Activated CD8-positive, alpha-beta memory T cell treated with anti-CD3 and anti-CD28 coated beads, Interleukin-2, amount 10 ng/mL, durations not matched to agents 7 days and 5 days (primary cell): ENCODE results near the gene RNU1-3. TPM values are rescaled to one million over a fixed set of nuclear protein-coding genes. Genes with fewer than 3 reads are reported as not detected.
"Not testable (repeated sequence)": the region's sequence is repeated elsewhere in the genome, so short reads cannot be mapped to it uniquely, and the experiment has no call there.

Experiments
- ATAC-seq: fragments of 150-1000 bp; cut with Tn5 transposase; one replicate; pipeline ENCODE4 v1.10.0; 2021; ENCODE audit warnings: moderate library complexity
- CTCF ChIA-PET: fragments of 350-600 bp; sonication (Branson Sonifier 250); formaldehyde crosslinking; loops from one replicate; lab custom pipeline; 2021; ENCODE audit warnings: antibody characterized with exemption; lab: Charles Lee
- DNase-seq: peaks from one replicate; pipeline ENCODE4 v3.0.0-alpha.2; 2020
- H3K27ac Mint-ChIP-seq: one replicate; pipeline ENCODE4 v1.8.0; 2021; ENCODE audit warnings: mild to moderate bottlenecking, mixed read lengths
- H3K27me3 Mint-ChIP-seq: one replicate; pipeline ENCODE4 v1.8.0; 2021; ENCODE audit warnings: mixed read lengths
- H3K36me3 Mint-ChIP-seq: one replicate; pipeline ENCODE4 v1.8.0; 2021; ENCODE audit warnings: mild to moderate bottlenecking, mixed read lengths
- H3K4me1 Mint-ChIP-seq: one replicate; pipeline ENCODE4 v1.8.0; 2021; ENCODE audit warnings: mixed read lengths
- H3K4me3 Mint-ChIP-seq: one replicate; pipeline ENCODE4 v1.8.0; 2021; ENCODE audit warnings: mild to moderate bottlenecking, moderate library complexity, mixed read lengths
- H3K9me3 Mint-ChIP-seq: one replicate; pipeline ENCODE4 v1.8.0; 2022; ENCODE audit warnings: low read depth, mixed read lengths
- total RNA-seq, 2 experiments: library from RNA; stranded (reverse); gene quantifications; one replicate each; pipeline ENCODE4 v1.2.3, GENCODE V29; 2021

The RNU1-3 gene
- total RNA-seq, 2 experiments from 2014 or later, result 922 to 3,744 TPM

DNA sequence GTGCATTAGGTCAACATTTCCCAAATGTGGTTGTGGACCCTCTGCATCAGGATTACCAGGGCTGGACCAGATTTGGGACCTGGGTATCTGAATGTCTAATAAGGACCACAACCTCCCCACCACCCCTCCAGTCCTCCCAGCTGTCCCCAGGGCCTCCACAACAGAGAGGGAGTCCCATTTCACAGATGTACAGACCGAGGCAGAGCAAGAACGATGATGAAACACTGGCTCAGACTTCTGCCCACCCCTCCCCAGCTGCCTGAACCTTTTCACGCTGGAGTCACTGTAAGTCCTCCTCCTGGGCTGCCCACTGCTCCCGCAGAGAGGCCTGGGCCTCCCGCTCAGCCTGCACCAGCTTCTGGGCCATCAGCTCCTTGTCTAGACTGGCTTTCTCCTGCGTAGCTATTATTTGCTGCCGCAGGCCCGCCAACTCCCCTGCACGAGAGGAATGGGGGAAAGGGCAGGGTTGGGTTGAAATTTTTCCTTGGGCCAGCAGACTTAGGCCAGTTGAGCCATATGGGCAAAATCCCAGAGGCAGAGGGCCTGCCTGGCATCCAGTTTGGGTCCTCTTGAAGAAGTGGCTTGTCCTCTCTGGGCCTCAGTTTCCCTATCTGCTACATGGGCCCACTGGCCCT, 45.0 kb downstream of the RNU1-3 start:
- H3K27me3 Mint-ChIP-seq, H3K4me3 Mint-ChIP-seq, H3K4me1 Mint-ChIP-seq, H3K9me3 Mint-ChIP-seq, H3K27ac Mint-ChIP-seq, ATAC-seq, H3K36me3 Mint-ChIP-seq: not testable (repeated sequence)
- DNase-seq, result peak; percentile 42
- CTCF ChIA-PET, result interaction anchor here (0.6 to 3.1 kb wide), 17 partner anchors 10 to 543 kb away, joined by 3 to 16 read pairs (median 3); partner anchors contain the start of genes NBPF1 and NECAP2

- Mint-ChIP-seq H3K27ac (no peak overlapping the region), H3K36me3 (no peaks in the 10 kb centered on the region), H3K4me3 (no peak overlapping the region), H3K4me1 (no peaks in the 10 kb centered on the region), H3K27me3 (no peaks in the 10 kb centered on the region), H3K9me3 (no peaks in the 10 kb centered on the region)
- DNase-seq (no peak), ATAC-seq (no peak)
- CTCF ChIA-PET, result interaction anchor here (0.6 to 3.1 kb wide), 34 partner anchors 9 to 542 kb away, joined by 3 to 16 read pairs (median 4); partner anchors contain the start of genes NBPF1 and NECAP2
Observed at GRCh38 chr1:16621300-16621658, 45.5 kb downstream of the RNU1-3 start.

GRCh38 chr1:16619803-16620501, 46.8 kb downstream of the RNU1-3 start:
- not testable (repeated sequence) for H3K36me3 Mint-ChIP-seq, H3K9me3 Mint-ChIP-seq, H3K27me3 Mint-ChIP-seq, H3K27ac Mint-ChIP-seq, H3K4me1 Mint-ChIP-seq, ATAC-seq, H3K4me3 Mint-ChIP-seq
- DNase-seq, result peak; percentile 43
- CTCF ChIA-PET, result interaction anchor here (0.8 to 3.1 kb wide), 14 partner anchors 8 to 541 kb away, joined by 3 to 16 read pairs (median 6); partner anchors contain the start of gene NBPF1

- Mint-ChIP-seq H3K4me1 (no peaks in the 10 kb centered on the region), H3K27me3 (no peaks in the 10 kb centered on the region), H3K27ac (no peak overlapping the region), H3K4me3 (no peak overlapping the region), H3K9me3 (no peaks in the 10 kb centered on the region), H3K36me3 (no peaks in the 10 kb centered on the region)
- ATAC-seq (no peak), DNase-seq (peak; percentile 46)
- CTCF ChIA-PET, result interaction anchor here (0.7 kb wide), 1 partner anchor 27 kb away, joined by 4 read pairs; no protein-coding TSS in a partner anchor
Observed at GRCh38 chr1:16618719-16619118, 48.0 kb downstream of the RNU1-3 start.

DNA sequence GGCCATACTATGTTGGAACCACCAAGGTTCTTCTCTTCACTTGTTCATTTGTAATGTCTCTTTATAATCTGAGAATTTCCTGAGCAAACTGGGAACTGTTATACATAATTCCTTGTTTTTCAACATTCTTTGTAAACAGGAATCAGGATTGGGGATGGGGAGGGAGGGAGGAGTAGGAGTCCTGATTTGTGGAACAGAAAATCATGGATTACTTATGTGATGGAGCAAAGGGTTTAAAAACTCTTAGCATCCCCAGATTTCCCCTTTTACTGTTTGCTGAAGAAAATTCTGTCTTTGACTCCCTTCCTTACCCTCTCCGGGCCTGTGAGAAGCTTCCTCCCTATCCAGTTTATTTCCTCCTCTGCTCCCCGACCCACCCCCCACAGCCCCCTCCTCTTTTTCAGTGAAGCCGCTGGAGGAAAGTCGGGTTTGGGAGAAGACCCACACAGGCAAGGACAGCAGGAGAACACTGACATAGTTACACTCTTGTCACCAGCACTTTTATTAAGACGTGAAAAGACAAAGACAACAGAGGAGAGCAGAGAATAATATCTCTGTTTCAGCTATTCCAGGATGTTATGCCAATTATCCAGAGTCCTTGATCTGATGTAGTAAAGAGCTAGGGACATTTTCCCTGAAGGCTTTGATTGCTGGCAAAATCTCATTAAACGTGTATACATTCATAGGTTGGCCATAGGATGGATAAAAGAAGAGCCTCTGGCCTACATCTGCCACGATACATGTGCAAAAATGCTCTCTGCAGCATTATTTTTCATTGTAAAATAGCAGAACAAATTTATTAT, 48.8 kb downstream of the RNU1-3 start:
- H3K36me3 Mint-ChIP-seq, result no peaks in the 10 kb centered on the region
- CTCF ChIA-PET, result interaction anchor here (0.7 kb wide), 1 partner anchor 26 kb away, joined by 4 read pairs; no protein-coding TSS in a partner anchor
- DNase-seq (no peak), ATAC-seq (no peak)
- no peaks in the 10 kb centered on the region for H3K4me1 Mint-ChIP-seq
- H3K4me3 Mint-ChIP-seq, result no peak overlapping the region
- H3K27me3 Mint-ChIP-seq, result no peaks in the 10 kb centered on the region
- H3K27ac Mint-ChIP-seq, result no peak overlapping the region
- no peaks in the 10 kb centered on the region for H3K9me3 Mint-ChIP-seq

GRCh38 chr1:16617114-16617631, 49.6 kb downstream of the RNU1-3 start:
- H3K4me1 Mint-ChIP-seq, result no peaks in the 10 kb centered on the region
- no peaks in the 10 kb centered on the region for H3K36me3 Mint-ChIP-seq
- ATAC-seq (no peak), DNase-seq (peak; percentile 43)
- no peaks in the 10 kb centered on the region for H3K9me3 Mint-ChIP-seq
- no peak overlapping the region for H3K4me3 Mint-ChIP-seq
- no peaks in the 10 kb centered on the region for H3K27me3 Mint-ChIP-seq
- CTCF ChIA-PET, result no interaction called here
- H3K27ac Mint-ChIP-seq, result no peak overlapping the region

Other genes with a start within 250 kb of the RNU1-3 start
- not detected for gene SPATA21, start 229.5 kb downstream of the RNU1-3 start, total RNA-seq
- gene NECAP2, start 226.2 kb downstream of the RNU1-3 start, total RNA-seq, result 10 to 100 TPM; 71.0 to 88.3 TPM
- gene RNU1-1, start 152.7 kb downstream of the RNU1-3 start, total RNA-seq, result 1,000 to 10,000 TPM in 1 of 2 experiments, 100 to 1,000 TPM in 1; 922 to 3,744 TPM
- gene NBPF1, start 53.4 kb downstream of the RNU1-3 start, total RNA-seq, result 1 to 10 TPM; 2.8 to 3.1 TPM
- 1,000 to 10,000 TPM in 1 of 2 experiments, 100 to 1,000 TPM in 1; 922 to 3,744 TPM for gene RNU1-4, start 73.6 kb upstream of the RNU1-3 start, total RNA-seq
- gene RNU1-2, start 229.0 kb upstream of the RNU1-3 start, total RNA-seq, result 1,000 to 10,000 TPM in 1 of 2 experiments, 100 to 1,000 TPM in 1; 922 to 3,744 TPM